ENCODE measurements around the gene PLAC9.

PLAC9 gene

GRCh38 chr10:80185578-80186299, 53.2 kb downstream of the PLAC9 start:
- Histone ChIP-seq H3K14ac (ENCODE audit: low read length) (no peak overlapping the region), H2AK5ac (ENCODE audit: low read depth, low read length) (no peak overlapping the region), H3K9me3 (replicated peaks in 1 of 2; ENCODE audit: control insufficient read depth in 2 of 2, insufficient read depth in 1 of 2, low read depth in 1 of 2, low read length in 2 of 2) (no peaks in the 10 kb centered on the region), H3K4me2 (ENCODE audit: insufficient read depth, low read length, poor library complexity, severe bottlenecking) (no peak overlapping the region), H3K36me3 (replicated peaks in 1 of 2; ENCODE audit: control insufficient read depth in 2 of 2, insufficient read depth in 2 of 2, low read length in 2 of 2) (no peaks in the 10 kb centered on the region), H3K18ac (ENCODE audit: low read length) (no peak overlapping the region), H2BK5ac (ENCODE audit: low read length) (no peak overlapping the region), H2BK120ac (ENCODE audit: low read depth, low read length) (no peak overlapping the region), H3K4ac (ENCODE audit: low read length) (no peak overlapping the region), H2BK15ac (ENCODE audit: low read length) (no peak overlapping the region), H3K9ac (ENCODE audit: low read depth, low read length, poor library complexity) (no peak overlapping the region), H3K79me1 (ENCODE audit: low read depth, low read length) (no peaks in the 10 kb centered on the region), H2BK12ac (ENCODE audit: low read length) (no peak overlapping the region), H3K27me3 (ENCODE audit: control insufficient read depth in 3 of 3, insufficient read depth in 3 of 3, low read depth in 1 of 3, low read length in 3 of 3) (no peaks in the 10 kb centered on the region), H4K8ac (ENCODE audit: low read depth, low read length) (no peak overlapping the region), H4K91ac (ENCODE audit: low read depth, low read length, poor library complexity) (no peak overlapping the region), H3K23ac (ENCODE audit: low read depth, low read length, poor library complexity) (no peak overlapping the region), H3K27ac (replicated peaks; ENCODE audit: low read length) (no peak overlapping the region), H2AFZ (ENCODE audit: low read length) (no peak overlapping the region), H3K4me3 (ENCODE audit: low read length in 2 of 2) (no peak overlapping the region), H3K4me1 (ENCODE audit: control insufficient read depth in 2 of 2, insufficient read depth in 1 of 2, low read depth in 1 of 2, low read length in 2 of 2) (no peaks in the 10 kb centered on the region)
- DNase-seq (ENCODE audit: low spot score) = no peak
- no CpG with 5 or more reads among the region's 5 CpGs for WGBS, 2 donors (ENCODE audit: extremely low coverage in 2 of 2, insufficient read length in 2 of 2, insufficient replicate concordance in 1 of 2)

GRCh38 chr10:80186364-80187012, 54.0 kb downstream of the PLAC9 start:
- Histone ChIP-seq H3K27ac (replicated peaks; ENCODE audit: low read length) (no peak overlapping the region), H3K4me1 (ENCODE audit: control insufficient read depth in 2 of 2, insufficient read depth in 1 of 2, low read depth in 1 of 2, low read length in 2 of 2) (no peaks in the 10 kb centered on the region)
- WGBS, 2 donors (ENCODE audit: extremely low coverage in 2 of 2, insufficient read length in 2 of 2, insufficient replicate concordance in 1 of 2) = no CpG with 5 or more reads among the region's 13 CpGs

DNA sequence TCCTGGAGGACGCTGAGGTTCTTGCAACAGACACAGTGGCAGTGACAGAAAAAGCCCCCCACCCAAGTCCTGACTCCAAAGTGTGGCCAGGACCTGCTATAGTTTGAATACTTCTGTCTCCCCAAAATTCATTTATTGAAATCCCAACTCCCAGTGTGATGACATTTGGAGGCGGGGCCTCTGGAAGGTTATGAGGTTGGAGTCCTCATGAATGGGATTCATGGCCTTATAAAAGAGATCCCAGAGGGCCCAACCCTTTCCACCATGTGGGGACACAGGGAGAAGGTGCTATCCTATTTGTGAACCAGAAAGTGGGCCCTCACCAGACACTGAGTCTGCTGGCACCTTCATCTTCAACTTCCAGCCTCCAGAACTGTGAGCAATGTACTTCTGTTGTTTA, 54.5 kb downstream of the PLAC9 start:
- Histone ChIP-seq H3K4me3 (ENCODE audit: low read length in 2 of 2) (no peak overlapping the region), H3K79me1 (ENCODE audit: low read depth, low read length) (no peaks in the 10 kb centered on the region), H3K27ac (replicated peaks; ENCODE audit: low read length) (no peak overlapping the region), H3K4ac (ENCODE audit: low read length) (no peak overlapping the region), H3K4me1 (ENCODE audit: control insufficient read depth in 2 of 2, insufficient read depth in 1 of 2, low read depth in 1 of 2, low read length in 2 of 2) (no peaks in the 10 kb centered on the region), H2BK120ac (ENCODE audit: low read depth, low read length) (no peak overlapping the region), H3K23ac (ENCODE audit: low read depth, low read length, poor library complexity) (no peak overlapping the region), H3K27me3 (ENCODE audit: control insufficient read depth in 3 of 3, insufficient read depth in 3 of 3, low read depth in 1 of 3, low read length in 3 of 3) (no peaks in the 10 kb centered on the region), H2BK15ac (ENCODE audit: low read length) (no peak overlapping the region), H2AFZ (ENCODE audit: low read length) (no peak overlapping the region), H4K8ac (ENCODE audit: low read depth, low read length) (no peak overlapping the region), H3K18ac (ENCODE audit: low read length) (no peak overlapping the region), H2AK5ac (ENCODE audit: low read depth, low read length) (no peak overlapping the region), H4K91ac (ENCODE audit: low read depth, low read length, poor library complexity) (no peak overlapping the region), H3K9me3 (replicated peaks in 1 of 2; ENCODE audit: control insufficient read depth in 2 of 2, insufficient read depth in 1 of 2, low read depth in 1 of 2, low read length in 2 of 2) (no peaks in the 10 kb centered on the region), H3K14ac (ENCODE audit: low read length) (no peak overlapping the region), H2BK5ac (ENCODE audit: low read length) (no peak overlapping the region), H3K4me2 (ENCODE audit: insufficient read depth, low read length, poor library complexity, severe bottlenecking) (no peak overlapping the region), H2BK12ac (ENCODE audit: low read length) (no peak overlapping the region), H3K36me3 (replicated peaks in 1 of 2; ENCODE audit: control insufficient read depth in 2 of 2, insufficient read depth in 2 of 2, low read length in 2 of 2) (no peaks in the 10 kb centered on the region), H3K9ac (ENCODE audit: low read depth, low read length, poor library complexity) (no peak overlapping the region)
- DNase-seq (ENCODE audit: low spot score) = no peak
- no CpG with 5 or more reads among the region's 2 CpGs for WGBS, 2 donors (ENCODE audit: extremely low coverage in 2 of 2, insufficient read length in 2 of 2, insufficient replicate concordance in 1 of 2)

More at GRCh38 chr10:80186364-80187012, 54.0 kb downstream of the PLAC9 start:
- no peak for DNase-seq (ENCODE audit: low spot score)
- Histone ChIP-seq H2AFZ (ENCODE audit: low read length) (no peak overlapping the region), H2BK15ac (ENCODE audit: low read length) (no peak overlapping the region), H3K27me3 (ENCODE audit: control insufficient read depth in 3 of 3, insufficient read depth in 3 of 3, low read depth in 1 of 3, low read length in 3 of 3) (no peaks in the 10 kb centered on the region), H3K9me3 (replicated peaks in 1 of 2; ENCODE audit: control insufficient read depth in 2 of 2, insufficient read depth in 1 of 2, low read depth in 1 of 2, low read length in 2 of 2) (no peaks in the 10 kb centered on the region), H3K9ac (ENCODE audit: low read depth, low read length, poor library complexity) (no peak overlapping the region), H3K79me1 (ENCODE audit: low read depth, low read length) (no peaks in the 10 kb centered on the region), H3K23ac (ENCODE audit: low read depth, low read length, poor library complexity) (no peak overlapping the region), H2AK5ac (ENCODE audit: low read depth, low read length) (no peak overlapping the region), H4K91ac (ENCODE audit: low read depth, low read length, poor library complexity) (no peak overlapping the region), H2BK12ac (ENCODE audit: low read length) (no peak overlapping the region), H3K14ac (ENCODE audit: low read length) (no peak overlapping the region), H3K4me2 (ENCODE audit: insufficient read depth, low read length, poor library complexity, severe bottlenecking) (no peak overlapping the region), H3K18ac (ENCODE audit: low read length) (no peak overlapping the region), H2BK5ac (ENCODE audit: low read length) (no peak overlapping the region), H3K4me3 (ENCODE audit: low read length in 2 of 2) (no peak overlapping the region), H2BK120ac (ENCODE audit: low read depth, low read length) (no peak overlapping the region), H4K8ac (ENCODE audit: low read depth, low read length) (no peak overlapping the region), H3K4ac (ENCODE audit: low read length) (no peak overlapping the region), H3K36me3 (replicated peaks in 1 of 2; ENCODE audit: control insufficient read depth in 2 of 2, insufficient read depth in 2 of 2, low read length in 2 of 2) (no peaks in the 10 kb centered on the region)

- WGBS, 2 donors (ENCODE audit: extremely low coverage in 2 of 2, insufficient read length in 2 of 2, insufficient replicate concordance in 1 of 2) = no CpG with 5 or more reads among the region's 16 CpGs
- Histone ChIP-seq H3K79me1 (ENCODE audit: low read depth, low read length) (no peaks in the 10 kb centered on the region), H2AK5ac (ENCODE audit: low read depth, low read length) (no peak overlapping the region), H2BK15ac (ENCODE audit: low read length) (no peak overlapping the region), H3K4ac (ENCODE audit: low read length) (no peak overlapping the region), H3K14ac (ENCODE audit: low read length) (no peak overlapping the region), H2BK5ac (ENCODE audit: low read length) (no peak overlapping the region), H3K36me3 (replicated peaks in 1 of 2; ENCODE audit: control insufficient read depth in 2 of 2, insufficient read depth in 2 of 2, low read length in 2 of 2) (no peaks in the 10 kb centered on the region), H3K4me1 (ENCODE audit: control insufficient read depth in 2 of 2, insufficient read depth in 1 of 2, low read depth in 1 of 2, low read length in 2 of 2) (no peaks in the 10 kb centered on the region), H2AFZ (ENCODE audit: low read length) (no peak overlapping the region), H3K4me2 (ENCODE audit: insufficient read depth, low read length, poor library complexity, severe bottlenecking) (no peak overlapping the region), H3K9me3 (replicated peaks in 1 of 2; ENCODE audit: control insufficient read depth in 2 of 2, insufficient read depth in 1 of 2, low read depth in 1 of 2, low read length in 2 of 2) (no peaks in the 10 kb centered on the region), H4K8ac (ENCODE audit: low read depth, low read length) (no peak overlapping the region), H3K23ac (ENCODE audit: low read depth, low read length, poor library complexity) (no peak overlapping the region), H4K91ac (ENCODE audit: low read depth, low read length, poor library complexity) (no peak overlapping the region), H2BK12ac (ENCODE audit: low read length) (no peak overlapping the region), H2BK120ac (ENCODE audit: low read depth, low read length) (no peak overlapping the region), H3K9ac (ENCODE audit: low read depth, low read length, poor library complexity) (no peak overlapping the region), H3K4me3 (ENCODE audit: low read length in 2 of 2) (no peak overlapping the region), H3K27me3 (ENCODE audit: control insufficient read depth in 3 of 3, insufficient read depth in 3 of 3, low read depth in 1 of 3, low read length in 3 of 3) (no peaks in the 10 kb centered on the region), H3K18ac (ENCODE audit: low read length) (no peak overlapping the region), H3K27ac (replicated peaks; ENCODE audit: low read length) (no peak overlapping the region)
- DNase-seq (ENCODE audit: low spot score) = no peak
These were observed 55.2 kb downstream of the PLAC9 start for GRCh38 chr10:80187465-80188409.

All from neuronal stem cell (in vitro differentiated cells).